GM21367 (cell line): ENCODE measurements around the gene TGIF1.

ENCODE experiments used
- ATAC-seq: cut with Tn5 transposase; IDR thresholded peaks from one replicate; pipeline ENCODE4 v1.9.1; 2021; ENCODE audit not compliant: unreplicated experiment

Gene TGIF1

DNA sequence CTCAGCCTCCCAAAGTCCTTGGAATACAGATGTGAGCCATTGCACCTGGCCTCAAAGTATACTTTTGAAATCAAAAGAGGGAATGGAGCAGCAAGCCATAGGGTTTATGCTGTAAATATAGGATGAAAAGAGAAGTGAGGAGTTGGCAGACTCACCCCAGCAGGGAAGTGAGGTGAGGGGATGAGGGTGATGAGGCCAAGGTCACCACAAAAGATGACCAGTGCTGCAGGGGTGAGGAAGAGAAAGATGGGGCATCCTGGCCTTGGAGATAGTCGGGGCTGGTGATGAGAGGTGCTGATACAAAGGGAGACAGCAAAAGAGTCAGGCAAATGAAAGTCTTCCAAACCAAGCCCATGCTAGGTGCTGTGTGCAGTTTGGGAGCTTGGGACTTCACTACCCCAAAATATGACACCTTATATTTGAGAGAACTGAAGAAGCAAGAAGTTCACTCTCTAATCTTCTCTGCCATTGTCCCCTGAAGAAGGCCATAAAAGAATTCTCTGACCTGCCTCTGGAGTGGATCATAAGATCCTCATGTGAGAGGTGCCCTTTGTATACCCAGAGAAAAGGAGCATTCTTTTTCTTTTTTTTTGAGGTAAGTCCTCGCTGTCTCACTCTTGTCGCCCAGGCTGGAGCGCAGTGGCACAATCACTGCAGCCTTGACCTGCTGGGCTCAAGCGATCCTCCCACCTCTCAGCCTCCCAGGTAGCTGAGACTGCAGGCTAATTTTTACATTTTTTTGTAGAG is 31.0 kb downstream of the TGIF1 start:
- no peak for ATAC-seq

- no peak for ATAC-seq
Measured at GRCh38 chr18:3481696-3482210, 31.8 kb downstream of the TGIF1 start.

GRCh38 chr18:3482258-3482657 is 32.3 kb downstream of the TGIF1 start:
- ATAC-seq: no peak

DNA sequence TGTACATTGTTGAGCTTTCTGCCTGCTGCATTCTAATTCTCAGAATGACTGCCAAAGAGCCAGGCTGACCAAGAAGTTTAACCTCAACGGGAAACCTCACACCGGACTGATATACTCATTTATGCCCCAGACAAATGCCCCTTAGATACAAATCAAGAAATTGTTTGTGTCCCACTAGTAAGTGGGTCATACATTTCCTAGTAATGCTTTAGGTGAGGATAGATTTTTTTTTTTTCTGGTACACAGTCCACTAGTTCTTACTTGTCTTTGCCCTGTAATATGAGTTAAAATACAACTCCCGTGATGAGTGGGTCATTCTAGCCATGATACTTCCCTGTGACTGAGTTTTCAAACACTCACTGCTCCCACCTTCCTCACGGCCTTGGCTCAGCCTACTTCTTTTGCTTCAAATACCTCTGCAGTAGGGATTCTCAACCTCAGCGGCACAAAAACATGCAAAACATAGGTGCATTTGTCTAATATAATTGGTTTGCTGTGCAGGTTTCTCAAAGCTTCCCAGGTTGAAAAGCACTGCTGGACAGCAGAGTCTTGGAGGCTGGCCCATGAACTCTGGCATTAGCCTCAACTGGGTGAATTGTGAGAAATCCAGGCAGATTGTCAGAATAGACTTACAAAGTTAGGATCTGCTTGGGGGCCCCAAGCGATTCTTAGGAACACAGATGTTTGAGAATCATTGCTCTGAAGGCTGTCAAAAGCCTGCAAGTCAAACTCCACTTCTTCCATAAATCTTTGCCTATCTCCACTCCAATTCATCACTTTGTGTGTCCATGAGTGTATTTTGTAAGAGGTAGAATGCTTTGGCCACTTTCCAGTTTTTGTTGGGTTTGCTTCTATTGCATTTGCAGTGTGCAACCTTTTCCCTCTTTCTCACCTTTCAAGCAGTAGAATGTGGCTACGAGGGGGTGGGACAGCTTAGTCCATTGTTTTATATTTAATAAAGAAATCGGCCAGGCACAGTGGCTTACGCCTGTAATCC is 35.5 kb downstream of the TGIF1 start:
- no peak for ATAC-seq

- ATAC-seq: no peak
Measured at GRCh38 chr18:3486512-3486911, 36.5 kb downstream of the TGIF1 start.

DNA sequence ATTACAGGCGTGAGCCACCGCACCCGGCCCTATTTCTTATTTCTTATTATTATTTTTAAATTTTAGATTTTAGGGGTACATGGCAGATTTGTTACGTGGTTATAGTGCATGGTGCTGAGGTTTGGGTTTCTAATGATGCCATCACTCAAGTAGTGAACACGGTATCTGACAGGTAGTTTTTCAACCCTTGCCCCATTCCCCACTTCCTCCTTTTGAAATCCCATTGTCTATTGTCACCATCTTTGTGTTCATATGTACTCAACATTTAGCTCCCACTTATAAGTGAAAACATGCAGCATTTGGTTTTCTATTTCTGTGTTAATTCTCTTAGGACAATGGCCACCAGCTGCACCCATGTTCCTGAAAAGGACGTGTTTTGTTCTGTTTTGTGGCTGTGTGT is 39.5 kb downstream of the TGIF1 start:
- no peak for ATAC-seq

DNA sequence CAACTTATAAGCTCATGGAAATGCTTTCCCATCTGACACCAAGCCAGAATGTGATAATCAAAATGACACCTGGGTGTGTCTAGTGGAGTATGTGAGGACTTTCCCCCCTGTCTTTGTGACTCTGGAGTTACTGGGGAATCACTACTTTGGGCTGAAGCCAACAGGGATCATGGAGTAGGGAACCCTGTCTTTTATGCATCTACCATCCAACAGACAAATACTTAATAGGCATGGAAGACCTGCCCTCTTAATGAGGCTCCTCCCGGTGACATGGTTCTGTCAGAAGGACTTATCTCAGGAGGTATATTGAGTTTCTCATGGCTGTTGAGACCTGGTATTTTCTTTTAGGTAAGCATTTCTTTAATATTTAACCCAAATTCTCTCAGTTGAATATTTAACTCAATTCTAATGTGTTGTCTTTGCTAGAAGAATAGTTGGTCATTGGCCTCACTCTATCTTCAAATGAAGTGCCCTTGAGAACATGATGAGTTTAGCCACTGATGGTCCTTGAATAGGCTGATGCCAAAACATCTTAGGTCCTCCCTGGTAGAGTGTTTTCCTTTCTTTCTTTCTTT is 42.1 kb downstream of the TGIF1 start:
- ATAC-seq: no peak

DNA sequence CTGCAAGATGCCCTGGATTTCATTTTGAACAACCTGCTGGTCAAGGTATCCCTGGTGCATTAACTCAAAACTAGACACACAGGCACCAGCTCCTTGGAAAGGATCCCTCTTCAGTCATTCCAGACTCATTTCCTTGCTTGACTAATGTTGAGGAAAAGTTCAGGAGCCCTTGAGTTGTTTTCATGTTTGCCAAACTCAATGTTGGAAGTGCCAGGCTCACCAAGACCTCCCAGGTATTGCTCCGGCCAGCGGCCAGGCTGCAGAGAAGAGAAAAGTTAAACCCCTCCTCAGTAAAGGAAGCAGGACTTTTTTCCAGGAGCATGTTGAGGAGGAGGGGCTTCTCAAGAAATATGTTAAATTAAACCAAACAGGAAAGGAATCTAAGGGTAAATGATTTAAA is 42.7 kb downstream of the TGIF1 start:
- no peak for ATAC-seq

DNA sequence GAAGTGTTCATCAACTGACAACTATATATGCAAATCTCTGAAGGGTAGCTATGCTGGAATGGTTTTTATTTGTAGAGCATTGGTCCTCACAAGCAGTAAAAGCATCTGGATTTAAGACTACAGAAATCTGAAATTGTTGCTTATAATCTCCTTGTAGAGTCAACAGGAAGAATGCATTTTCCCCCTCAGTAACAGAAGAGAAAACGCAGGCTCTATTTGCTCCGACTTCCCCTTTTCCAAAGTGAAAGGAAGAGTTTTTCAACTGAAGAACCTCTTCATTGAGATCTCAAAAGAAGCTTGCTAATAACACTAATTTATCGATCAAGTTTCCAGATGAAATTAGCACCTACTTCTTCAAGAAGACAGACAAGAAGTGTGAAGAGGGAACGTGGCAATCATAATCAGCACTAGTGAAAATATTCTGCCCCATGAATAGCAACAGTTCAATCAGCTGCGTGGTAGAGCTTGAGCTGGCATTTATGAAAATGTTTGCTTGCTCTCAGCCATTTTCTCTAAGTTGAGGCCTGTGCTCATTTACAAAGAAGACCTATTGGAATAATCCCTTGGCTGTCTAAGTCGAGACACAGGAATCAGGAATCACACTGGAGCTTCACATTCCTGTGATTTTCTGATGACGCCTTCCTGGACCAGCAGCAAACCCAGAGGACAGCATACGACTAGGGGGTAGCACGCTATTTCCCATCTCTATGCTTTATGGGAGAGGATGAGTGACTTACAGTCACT is 43.7 kb downstream of the TGIF1 start:
- ATAC-seq: no peak

DNA sequence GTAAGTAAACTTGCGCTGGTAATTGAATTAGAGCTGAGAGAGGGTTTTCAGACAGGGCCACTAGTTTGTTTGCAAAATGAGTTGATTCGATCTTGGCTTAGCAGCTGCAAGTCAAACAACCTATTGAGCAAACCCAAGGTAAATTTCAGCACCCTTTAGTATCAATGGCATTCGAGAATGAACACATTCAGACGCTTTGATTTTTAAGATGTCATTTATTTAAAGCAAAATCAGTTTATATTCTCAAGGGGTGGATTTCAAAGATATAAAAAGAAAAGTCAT is 44.2 kb downstream of the TGIF1 start:
- ATAC-seq: no peak

DNA sequence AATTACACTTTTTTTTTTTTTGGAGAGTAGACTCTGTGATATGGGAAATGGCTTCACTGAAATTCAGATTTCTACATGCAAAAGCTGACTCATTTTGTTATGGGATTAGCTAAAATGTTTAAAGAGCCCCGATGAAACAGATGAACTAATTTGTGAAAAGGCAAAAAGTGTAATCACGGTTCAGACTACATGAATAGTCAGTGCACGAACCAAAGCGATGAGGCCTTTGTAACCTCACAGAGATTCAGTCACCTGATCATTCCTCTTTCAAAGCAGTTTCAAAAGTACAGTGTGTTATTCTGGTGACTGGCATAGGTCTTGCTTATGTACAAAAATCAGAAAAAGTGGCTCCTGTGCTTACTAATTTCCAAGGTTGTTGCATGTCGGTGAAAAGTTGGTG is 44.6 kb downstream of the TGIF1 start:
- ATAC-seq: no peak

DNA sequence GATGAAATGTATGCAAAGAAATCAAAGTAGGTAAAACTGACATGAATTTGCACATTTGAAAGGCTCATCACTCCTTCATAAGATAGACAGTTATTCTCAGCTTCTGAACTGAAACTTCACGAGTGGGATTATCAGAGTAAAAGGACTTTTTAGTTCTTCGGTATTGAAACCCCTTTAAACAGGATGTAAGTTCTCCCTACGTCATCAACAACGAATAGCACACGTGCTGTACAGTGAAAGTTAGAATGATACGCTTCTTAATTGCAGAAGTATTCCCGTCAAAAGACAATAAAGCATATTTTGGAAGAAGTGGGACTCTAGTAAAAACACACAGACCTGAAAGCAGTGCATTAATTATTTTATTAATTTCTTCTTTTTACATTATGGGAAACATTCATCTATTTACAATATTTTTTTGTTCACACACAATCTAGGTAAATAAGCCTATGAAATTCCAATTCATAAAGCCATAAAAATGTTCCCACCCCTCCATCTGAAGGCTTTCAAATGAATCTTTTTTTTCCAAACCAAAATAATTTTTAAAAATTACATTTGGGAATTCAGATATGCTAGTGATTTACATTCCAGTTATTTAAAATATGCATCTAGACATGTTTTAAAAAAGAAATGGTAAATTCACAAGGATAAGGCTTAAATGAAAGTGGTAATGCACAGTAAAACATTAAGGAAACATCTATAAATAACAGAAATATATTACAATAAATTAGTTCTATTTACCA is 45.9 kb downstream of the TGIF1 start:
- no peak for ATAC-seq

DNA sequence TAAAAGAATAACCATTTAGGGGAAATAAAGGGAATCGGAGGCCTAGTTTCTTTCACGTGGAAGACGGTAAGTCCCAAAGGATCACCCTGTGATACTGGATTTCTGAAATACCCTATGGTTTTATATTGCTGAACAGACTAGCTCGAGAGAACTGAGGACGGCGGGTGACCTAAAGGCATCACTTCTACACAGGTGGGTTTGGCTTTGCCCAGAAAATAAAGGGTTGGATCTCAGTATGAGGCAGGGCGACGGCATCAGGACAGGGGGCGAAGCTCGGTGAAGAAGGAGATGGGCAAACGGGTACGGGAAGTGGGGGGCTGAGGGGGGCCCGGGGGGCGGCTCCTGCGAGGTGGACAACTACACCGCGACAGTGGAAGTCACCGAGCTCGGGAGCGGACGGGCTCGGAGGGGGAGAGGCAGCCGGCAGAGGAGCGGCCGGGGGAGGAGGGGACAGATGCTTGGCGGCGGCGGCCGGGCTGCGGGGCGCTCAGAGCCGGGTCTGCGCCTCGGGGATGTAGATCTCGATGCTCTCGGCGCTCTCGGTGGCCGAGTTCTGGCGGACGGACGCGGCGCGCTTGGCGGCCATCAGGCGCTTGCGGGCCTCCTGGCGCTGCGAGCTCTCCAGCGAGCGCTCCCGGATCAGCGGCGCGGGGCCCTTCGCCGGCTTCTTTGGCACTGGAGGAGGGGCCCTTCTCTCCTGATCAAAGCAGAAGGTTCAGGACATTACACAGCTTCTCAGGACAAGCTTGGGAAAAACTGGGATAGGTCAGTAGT is 48.9 kb downstream of the TGIF1 start:
- no peak for ATAC-seq

GRCh38 chr18:3499501-3499900 is 49.5 kb downstream of the TGIF1 start:
- no peak for ATAC-seq

GRCh38 chr18:3500016-3500415 is 50.0 kb downstream of the TGIF1 start:
- no peak for ATAC-seq

DNA sequence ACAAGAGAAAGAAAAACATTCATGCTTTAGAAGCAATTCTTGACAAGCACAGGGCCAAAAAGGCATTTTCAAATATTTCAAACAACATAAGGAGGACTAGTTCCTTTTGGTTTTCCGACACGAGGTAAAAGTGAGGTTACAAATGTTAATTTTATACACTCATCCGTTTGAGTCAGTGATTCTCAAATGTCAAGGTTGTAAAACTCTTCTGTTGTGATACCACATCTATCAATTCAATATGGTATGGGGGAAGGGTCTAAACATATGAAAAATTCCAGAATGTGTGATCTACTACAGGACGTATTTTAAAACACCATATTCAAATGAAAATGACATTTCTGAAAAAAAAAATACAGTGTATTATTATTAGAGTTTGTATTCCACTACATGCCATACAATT is 52.7 kb downstream of the TGIF1 start:
- no peak for ATAC-seq

- no peak for ATAC-seq
Measured at GRCh38 chr18:3504637-3505036, 54.7 kb downstream of the TGIF1 start.

DNA sequence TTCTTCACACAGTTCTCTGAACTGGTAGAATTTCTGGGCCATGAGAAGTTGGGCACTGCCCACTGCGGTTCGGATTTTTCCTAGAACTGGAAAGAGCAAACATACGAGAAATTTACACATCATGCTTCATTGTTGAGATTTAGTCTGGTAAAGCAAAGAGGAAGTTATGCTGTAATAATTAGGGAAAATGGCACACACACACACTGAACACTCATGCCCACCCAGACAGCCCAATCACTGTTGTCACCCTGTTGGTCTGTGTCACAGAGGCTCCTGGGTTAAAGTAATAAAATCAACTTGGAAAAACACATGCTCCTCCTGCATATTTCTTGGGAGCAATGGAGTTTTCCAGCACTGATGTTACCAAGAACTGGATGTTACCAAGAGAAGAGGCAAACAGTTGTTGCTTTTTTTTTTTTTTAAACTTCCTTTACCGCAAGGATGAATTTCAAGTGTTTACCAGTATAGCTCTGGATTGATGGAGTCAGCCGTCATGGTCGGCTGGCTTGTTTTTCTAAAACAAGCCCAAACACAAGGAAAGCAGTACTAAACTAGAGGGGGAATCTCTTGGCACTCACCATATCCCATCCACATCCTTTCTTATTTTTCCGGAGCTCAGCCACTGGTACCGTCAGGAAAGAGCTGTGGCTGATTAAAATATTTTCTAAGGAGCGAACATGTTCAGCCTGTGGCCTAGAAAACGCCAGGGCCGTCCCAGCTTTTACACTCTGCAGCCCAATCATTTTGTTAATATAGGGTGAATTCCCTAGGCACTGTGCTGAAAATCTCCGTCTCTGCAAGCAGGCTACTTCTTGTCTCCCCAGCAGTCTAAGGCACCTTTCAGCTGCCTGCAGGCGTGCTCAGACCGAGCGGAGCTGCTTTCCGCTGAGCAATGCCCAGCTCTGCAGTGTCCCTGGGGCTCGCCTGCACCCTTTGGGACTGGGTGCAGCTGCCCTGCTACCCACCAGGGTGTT is 58.9 kb downstream of the TGIF1 start:
- no peak for ATAC-seq
